ENCODE measurements around the gene GNG2.

DNA sequence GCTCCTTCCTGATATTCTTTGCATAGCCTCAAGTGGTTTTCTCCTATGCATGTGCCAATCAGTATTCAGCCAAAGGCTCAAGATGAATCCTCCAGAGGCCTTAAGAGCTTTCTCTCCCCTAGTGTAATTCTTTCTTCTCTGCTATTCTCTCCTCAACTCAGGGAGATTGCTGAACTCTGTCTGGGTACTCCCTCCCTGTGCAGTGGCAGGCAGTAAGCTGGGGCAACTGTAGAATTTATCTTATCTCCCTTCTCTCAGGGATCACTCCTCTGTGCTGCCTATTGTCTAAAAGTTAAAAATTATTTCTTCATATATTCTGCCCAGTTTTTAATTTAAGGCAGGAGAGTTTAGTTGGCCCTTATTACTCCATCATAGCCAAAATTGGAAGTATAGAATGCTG, 100.5 kb downstream of the GNG2 start:
- TF ChIP-seq, protein P1, sequence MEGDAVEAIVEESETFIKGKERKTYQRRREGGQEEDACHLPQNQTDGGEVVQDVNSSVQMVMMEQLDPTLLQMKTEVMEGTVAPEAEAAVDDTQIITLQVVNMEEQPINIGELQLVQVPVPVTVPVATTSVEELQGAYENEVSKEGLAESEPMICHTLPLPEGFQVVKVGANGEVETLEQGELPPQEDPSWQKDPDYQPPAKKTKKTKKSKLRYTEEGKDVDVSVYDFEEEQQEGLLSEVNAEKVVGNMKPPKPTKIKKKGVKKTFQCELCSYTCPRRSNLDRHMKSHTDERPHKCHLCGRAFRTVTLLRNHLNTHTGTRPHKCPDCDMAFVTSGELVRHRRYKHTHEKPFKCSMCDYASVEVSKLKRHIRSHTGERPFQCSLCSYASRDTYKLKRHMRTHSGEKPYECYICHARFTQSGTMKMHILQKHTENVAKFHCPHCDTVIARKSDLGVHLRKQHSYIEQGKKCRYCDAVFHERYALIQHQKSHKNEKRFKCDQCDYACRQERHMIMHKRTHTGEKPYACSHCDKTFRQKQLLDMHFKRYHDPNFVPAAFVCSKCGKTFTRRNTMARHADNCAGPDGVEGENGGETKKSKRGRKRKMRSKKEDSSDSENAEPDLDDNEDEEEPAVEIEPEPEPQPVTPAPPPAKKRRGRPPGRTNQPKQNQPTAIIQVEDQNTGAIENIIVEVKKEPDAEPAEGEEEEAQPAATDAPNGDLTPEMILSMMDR (IDR thresholded peaks at IDR 0.05; ENCODE audit: low read depth, low read length, poor library complexity, severe bottlenecking), result no peak
- no peak for TF ChIP-seq EZH2phosphoT487 (IDR thresholded peaks at IDR 0.05; ENCODE audit: borderline replicate concordance, low read length)
